HG02870 (cell line): ENCODE measurements around the gene HES2.
"Not testable (repeated sequence)": the region's sequence is repeated elsewhere in the genome, so short reads cannot be mapped to it uniquely, and the experiment has no call there.

ENCODE experiments used
- ATAC-seq: cut with Tn5 transposase; IDR thresholded peaks from one replicate; pipeline ENCODE4 v1.9.1; 2021; ENCODE audit warnings: mild to moderate bottlenecking, moderate library complexity; ENCODE audit not compliant: unreplicated experiment

HES2 gene, protein sequence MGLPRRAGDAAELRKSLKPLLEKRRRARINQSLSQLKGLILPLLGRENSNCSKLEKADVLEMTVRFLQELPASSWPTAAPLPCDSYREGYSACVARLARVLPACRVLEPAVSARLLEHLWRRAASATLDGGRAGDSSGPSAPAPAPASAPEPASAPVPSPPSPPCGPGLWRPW

DNA sequence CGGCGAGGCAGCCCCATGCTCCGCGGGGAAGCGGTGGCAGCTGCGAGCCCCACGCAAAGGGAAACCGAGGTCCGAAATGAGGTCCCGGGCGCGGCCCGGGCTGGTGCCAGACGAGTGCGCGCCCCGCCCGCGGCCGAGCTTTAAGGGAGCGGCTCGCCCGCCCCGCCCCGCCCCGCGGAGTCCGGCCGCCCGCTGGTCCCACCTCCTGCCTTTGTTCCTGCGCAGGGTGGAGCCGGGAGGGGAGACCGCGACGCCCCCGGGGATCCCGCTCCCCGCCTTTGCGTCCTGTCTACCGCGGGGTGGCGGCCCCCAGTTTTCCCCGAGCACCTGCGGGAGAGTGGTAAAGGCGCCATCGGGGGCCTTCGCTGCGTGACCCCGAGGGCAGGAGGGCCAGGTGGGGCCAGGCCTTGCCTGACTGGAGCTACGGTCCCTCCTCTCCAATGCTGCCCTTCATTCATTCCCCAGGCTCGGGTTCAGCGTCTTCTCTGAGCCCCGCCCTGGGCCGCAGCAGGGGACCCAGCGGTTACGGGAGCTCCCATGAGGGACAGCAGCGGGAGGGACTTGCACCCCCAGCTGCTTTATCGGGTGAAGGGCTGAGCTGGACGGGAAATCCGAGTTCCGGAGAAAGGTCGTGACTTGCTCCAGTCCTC, at the start of gene HES2:
Gene HES2, minus strand, starts transcription at position 116 of the 650 bp plus-strand sequence. Its CDS starts 99 bp downstream, at position 17.
- ATAC-seq: no peak

DNA sequence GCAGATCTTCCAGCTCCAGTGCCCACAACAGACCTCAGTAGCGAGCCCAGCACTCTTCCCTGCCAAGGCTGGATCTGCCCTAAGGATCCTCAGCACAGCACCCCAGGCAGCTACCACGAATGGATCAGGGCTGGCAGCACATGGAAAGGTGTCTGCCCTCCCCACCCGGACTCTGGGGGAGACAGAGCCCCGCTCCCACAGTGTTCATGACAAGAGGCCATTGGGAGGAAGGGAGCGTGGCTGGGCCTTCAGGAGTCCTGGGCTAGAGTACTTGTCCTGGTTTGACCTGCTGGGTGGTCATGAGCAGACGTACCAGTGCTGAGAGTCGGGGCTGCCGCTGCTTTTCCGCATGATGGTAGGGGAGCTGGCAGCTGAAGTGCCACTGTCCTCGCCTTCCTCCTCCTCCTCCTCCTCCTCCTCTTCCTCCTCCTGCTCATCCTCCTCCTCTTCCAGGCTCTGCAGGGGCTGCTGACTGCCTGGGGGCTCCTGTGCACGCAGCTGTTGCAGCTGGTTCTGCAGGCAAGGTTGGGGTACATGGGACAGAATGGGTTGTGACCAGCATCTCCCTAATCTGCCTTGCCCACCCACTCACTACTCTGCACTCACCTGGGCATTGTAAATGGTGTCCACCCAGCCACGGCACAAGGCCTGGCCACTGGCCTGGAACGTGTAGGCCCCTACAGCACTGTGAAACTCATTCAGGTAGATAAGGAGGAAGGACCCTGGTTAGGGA, 49.2 kb upstream of the HES2 start:
- no peak for ATAC-seq

DNA sequence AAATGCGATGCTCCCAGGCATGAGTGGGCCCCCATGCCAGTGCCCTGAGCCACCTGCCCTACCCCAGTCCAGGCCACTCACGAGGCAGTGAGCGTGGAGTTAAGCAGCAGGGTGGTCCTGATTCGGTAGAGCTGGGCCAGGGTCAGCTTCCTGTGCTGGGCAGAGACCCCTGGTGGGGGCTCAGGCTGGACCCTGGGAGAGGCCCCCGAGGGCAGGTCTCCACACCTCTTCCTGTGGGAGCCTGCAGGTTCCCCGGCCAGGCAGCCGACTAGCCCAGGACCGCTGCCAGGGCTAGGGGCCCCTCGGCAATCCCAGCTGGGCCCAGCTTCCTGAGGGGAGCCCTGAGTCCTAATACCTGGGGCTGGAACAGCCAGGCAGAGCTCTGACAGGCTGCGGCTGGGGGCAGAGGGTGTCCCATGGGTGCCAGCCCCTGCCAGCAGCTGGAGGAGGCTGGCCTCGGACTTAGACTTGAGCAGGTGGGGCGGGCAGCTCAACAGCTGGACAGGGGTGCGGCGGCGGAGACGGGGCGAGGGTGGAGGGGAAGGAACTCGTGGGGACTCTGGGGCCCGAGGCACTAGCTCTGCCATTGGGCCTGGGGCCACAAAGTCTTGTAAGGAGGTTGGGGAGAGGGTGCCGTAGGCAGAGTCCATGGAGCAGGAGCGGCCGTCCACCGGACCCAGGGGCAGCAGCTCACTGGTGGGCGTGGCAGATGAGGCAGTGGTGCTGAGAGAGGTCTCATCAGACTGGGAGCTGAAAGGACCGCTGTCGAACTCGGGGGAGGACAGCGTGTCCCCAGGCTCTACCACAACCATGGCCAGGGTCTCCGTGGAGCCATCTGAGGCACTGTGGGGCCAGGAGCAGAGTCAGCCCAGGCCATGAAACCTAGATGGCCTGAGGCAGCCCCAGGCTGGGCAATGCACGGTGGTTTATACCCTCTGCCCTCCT, 48.3 kb upstream of the HES2 start:
- no peak for ATAC-seq

DNA sequence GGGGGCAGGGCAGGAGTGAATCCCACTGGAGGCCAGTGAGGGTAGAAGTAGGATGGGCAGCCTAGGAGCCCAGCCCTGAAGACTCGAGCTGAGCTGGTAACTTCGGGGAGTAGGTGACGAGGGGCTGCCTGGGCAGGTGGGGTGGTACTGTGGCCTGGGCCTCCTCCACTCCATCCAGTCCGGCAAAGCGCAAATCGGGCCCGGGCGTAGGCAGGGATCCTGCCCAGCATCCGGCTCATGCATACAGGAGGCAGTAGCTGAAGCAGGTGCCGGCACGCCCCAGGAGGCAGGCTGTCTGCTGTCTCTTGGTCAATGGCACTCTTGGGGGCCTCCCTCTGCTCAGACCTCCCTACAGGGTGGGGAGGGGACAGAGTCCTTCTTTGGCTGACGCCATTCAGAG, 47.5 kb upstream of the HES2 start:
- no peak for ATAC-seq

DNA sequence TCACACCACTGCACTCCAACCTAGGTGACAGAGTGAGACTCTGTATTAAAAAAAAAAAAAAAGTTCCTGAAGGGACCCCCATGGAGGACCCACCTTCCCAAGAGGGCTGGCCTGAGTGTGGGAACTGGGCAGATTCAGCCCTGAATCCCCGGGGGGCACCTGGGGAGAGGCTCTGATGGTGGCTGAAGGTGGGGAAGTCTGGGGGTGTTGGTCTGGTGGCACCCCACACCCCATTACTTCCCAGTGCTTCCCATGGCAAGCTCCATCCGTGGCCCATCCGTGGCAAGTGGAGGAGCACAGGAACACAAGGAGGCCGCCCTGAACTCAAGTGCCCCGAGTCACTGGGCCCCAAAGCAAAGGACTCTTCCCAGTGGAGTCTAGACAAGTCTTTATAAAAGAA, 47.0 kb upstream of the HES2 start:
- no peak for ATAC-seq

DNA sequence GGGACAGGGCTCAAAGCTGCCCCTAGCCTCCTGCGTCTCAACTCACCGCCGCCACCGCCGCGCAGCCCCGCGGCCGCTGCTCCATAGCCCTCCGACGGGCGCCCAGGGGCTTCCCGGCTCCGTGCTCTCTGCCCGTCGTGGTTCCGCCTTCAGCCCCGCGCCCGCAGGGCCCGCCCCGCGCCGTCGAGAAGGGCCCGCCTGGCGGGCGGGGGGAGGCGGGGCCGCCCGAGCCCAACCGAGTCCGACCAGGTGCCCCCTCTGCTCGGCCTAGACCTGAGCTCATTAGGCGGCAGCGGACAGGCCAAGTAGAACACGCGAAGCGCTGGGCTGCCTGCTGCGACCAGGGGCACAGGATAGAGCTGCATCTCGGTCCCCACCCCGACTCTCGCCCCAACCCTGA, 46.3 kb upstream of the HES2 start, which contains the start of gene TNFRSF25:
Gene TNFRSF25, minus strand, starts transcription at position 151 of the 400 bp plus-strand sequence. Its CDS starts 66 bp downstream, at position 85.
- ATAC-seq: no peak

DNA sequence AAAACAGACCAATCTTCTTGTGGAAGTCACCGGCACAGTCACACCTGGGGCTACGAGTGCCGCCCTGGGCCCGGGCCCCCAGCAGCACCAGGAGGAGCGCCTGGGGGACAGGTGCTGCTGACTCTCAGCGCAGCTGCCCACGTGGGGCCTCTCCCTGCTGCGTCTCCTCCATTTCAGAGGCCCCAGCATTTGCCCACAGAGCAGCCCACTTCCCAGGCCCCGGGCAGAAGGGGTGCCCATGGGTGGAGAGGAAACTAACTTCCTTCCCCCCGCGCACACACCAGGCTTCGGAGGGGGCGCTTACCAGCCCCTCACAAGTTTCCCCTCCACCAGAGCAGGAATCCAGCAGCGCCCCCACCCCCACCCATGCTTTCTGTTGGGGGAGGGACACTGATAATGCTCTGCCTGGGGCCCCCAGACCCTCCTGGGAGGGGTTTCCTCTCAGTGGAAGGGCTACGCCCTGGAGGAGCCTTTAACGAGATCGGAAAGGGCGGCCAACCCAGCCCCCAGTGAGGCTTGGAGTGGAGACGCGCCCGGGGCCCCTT, 45.8 kb upstream of the HES2 start:
- ATAC-seq: no peak

DNA sequence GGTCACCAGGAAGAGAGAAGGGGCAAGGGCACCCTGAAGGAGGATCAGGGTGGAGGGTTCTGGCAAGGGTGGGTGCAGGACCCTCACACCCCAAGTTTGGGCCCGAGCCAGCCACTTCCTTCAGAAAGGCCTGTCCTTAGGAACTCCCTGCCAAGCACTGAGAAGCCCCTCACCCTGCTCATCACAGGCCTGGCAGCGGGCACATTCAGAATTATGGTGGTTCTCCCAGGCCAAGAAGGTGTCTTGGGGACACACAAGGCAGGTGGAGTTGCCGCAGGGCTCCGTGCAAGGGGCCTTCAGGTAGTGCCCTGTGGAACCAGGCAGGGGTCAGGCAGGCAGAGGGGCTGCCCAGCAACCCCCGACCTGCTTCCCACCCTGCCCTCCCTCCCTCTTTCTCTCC, 45.2 kb upstream of the HES2 start:
- no peak for ATAC-seq

DNA sequence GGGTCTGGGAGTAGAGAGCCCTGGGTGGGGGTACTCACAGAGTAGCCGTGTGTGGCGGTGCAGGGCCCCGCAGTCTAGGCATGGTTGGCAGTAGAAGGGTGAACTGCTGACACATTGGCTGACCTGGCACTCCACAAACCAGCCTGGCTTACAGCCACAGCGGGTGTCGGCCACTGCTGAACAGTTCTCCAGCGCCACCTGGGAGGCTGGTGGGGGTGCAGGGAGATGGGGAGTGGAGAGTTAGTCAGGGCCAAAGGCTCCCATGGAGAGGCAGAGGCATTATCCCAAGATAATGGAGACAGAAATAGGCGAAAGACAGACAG, 44.8 kb upstream of the HES2 start:
- ATAC-seq: no peak

DNA sequence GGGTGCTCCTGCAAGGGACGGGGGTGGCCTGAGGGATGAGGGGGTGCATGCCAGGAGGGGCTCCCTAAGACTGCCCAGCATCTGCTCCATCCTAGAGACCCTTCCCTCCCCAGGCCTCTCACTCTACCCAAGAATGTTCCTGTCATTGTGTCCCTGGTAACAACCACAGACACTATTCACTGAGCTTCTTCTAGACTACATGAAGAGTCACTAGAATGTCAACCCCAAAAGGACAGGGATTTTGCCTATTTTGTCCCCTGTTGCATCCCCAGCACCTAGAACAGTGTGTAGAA, 43.3 kb upstream of the HES2 start:
- ATAC-seq: no peak

DNA sequence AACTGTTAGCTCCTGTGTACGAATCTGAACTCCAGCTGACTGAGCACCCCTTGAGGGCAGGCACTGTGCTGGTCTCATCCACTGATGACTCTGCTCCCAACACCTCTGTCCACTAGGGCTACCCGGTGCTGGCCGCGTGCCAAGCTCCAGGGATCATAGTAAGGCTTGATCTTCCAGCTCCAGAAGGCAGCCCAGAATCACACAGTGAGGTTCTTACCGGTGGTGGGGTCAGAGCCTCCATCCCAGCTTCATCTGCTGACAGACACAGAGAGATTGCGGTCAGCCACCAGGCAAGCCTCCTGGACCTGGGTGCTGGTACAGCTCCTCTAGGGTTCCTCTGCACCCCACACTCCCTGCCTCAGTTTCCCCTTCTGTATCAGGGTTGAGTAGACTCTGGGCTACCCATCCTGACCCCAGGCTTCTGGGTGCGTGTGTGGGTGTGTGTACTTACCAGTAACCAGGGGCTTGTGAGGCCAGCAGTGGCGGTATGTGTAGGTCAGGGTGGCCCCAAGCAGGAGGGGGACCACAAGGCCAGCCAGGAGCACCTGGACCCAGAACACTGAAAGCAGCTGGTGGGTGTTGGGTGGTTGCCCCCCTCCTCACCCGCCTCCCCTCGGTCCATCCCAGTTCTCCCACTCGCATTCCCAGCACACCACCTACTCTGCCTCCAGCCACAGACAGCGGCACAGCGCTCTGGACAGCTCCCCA, 42.8 kb upstream of the HES2 start:
- no peak for ATAC-seq

DNA sequence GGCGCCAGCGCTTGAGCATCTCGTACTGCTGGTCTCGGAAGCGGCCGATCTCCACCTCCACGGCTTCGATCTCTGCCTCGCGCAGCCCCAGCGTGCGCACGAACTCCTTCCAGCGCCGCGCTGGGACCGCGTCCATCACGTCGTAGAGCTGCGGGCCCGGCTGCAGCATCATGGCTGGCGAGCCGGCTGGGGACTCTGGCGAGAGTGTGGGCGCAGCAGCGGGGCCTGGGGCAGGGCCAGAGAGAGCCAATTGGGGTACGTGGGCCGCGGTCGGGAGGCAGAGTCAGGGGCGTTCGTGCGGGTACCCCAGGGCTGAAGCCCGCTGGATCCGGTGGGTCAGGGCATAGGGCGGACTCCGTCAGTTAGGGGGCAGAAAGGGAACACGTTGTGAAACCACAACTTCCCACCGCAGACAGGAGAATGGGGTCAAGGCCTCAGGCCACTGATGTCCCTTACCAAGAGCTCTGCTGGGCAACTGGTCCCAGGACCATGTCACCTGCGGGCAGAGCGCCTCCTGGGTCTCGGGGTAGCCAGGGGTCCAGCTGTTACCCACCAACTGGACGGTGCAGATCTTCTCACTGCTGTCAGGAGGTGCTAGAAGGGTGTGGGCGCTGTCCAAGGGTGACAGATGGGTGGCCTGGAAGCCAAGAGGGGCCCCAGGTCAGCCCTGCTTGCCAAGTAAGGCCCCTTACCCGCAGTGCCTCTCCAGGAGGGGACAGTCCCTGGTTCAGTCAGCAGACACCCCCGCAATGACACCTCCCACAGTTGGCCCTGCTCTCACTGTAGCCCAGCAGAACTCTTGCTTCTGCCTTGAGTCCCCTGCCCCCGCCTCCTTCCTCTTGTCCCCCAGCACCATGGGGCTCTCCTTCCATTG, 42.1 kb upstream of the HES2 start:
- no peak for ATAC-seq

DNA sequence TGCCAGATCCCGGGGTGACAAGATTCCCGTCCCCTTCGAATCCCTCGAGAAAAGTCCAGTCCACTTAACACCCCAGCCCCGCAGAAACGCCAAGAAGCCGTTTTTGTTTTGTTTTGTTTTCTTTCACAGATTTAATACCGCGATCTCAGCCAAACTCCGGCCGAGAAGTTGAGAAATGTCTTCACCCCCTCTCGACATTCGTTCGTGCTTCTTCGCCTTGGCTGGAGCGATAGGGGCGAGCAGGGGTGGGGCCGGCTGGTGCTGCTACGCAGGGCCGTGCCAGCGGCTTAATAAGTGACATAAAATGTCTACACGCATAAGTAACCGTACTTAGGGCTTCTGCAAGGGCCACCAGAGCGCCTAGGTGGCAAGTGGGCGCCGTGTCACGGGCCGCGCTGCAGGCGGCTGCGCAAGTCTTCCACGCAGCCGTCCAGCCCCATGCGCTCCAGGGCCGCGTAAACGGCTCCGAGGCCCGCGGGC, 41.4 kb upstream of the HES2 start:
- no peak for ATAC-seq

DNA sequence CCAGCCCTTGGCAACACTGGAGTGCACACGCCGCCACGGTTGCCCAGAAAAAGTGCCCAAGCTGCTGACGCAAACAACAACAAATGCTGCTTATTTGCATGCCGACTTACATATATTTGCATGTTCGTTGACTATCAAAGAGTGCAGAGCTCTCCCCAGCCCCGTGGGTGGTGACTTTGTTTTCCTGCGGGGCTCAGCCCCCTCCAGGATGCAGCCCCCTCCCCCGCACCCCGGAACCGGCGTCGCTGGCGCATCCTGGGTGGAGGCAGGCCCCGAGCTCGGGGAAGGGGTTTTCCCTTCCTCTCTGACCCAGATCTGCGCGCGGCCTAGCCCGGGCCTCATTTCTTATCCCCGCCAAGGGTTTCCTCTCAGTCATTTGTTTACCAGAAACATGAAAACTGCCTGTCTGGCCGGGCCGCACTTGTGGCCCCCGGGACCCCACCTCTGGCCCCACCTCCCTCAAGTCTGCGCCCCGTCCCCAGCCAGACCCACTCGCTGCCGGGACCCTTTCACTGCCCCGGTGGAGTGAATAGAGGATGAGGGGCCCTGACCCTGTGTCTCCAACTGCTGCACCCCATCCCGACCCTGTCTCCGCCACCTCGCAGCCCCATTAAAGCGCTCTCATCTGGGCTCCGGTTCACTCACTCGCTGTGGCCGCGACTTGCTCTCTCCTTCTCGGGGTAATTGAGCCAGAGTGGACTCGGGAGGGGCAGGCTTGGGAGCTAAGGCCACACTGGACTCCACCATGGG, 40.8 kb upstream of the HES2 start:
- ATAC-seq: no peak

DNA sequence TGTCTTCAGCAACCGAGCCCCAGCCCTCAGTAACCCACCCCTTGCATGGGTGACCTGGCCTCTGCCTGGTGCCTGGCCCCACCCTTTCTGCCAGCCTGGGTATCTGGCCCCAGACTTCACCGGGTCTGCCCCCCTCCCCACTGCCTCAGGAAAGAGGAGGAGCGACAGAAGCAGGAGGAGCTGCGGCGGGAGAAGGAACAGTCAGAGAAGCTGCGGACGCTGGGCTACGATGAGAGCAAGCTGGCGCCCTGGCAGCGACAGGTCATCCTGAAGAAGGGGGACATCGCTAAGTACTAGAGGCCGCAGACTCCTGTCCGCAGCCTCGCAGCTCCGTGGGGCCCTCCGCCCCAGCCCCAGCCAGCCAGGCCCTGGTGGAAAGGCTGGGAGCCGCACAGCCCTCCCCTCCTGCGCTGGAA, 40.1 kb upstream of the HES2 start:
- ATAC-seq: no peak

DNA sequence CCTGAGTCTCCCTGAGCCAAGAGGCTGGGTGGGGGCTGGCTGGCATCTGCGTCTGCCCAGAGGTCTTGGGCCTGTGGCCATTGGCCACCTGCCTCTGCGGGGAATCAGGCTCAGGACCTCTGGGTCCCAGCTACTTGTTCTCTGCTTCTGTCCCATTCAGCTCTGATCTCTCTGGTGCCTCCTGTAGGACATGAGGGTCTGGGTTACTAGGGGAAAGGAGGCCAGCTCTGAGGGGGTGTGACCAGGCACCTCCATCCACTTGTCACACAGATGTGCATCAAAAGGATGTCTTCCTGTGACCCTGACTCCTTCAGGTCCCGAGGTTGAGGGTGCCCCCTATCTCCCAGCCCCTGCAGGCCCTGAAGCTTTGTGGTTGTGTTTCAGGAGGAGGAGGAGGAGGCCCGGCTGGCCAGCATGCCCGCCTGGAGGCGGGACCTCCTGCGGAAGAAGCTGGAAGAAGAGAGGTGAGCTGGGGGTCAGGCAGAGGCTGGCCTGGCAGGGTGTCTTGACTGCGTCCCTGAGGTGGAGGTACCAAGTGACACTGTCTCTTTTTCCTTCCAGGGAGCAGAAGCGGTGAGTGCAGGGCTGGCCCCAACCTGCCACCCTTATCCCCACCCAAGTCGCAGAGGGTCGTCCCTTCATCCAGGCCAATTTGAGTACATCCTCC, 37.2 kb upstream of the HES2 start:
- ATAC-seq: no peak

DNA sequence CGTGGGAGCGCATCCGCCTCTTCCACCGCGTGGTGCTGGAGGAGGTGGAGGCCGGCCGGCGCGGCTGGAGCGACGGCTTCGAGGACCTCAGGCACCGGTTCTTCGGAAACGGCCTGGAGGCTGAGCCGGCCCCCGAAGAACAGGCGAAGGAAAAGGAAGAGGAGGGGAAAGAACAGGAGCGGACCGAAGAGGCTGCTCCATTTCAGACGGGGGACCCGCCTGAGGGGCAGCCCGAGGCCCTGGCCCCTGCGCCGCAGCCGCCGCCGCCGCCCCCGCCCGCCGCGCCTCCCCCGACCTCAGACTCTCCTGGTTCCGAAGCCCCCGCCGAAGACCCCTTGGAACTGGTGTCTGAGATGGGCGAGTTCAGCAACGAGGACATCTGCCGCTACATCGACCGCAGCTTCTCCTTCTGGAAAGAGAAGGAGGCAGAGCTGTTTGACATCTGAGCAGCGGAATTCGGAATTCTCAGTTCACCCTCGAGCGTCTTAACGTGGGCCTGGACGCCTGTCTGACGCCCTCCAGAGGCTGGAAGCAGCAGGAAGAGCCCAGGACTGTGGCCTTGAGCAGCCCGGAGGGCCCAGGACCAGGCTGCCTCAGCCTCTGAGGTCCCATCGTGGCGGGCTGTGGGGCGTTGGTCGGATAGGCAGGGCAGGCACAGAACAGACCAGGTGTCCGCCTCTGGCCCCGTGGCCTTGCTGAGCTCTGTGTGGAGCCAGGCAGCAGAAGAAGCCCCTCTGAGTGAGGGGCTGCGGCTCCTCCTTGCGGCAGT, 36.2 kb upstream of the HES2 start:
- ATAC-seq: not testable (repeated sequence)
